Esophagus muscularis mucosa (tissue), 4 donors: ENCODE data around the gene ZCWPW2. TPM values are rescaled to one million over a fixed set of nuclear protein-coding genes. Genes with fewer than 3 reads are reported as not detected.

Source experiments
- DNase-seq: peaks from one replicate; pipeline ENCODE4 v3.0.0-alpha.2; 2017; ENCODE audit errors: extremely low spot score
- H3K27ac ChIP-seq, 4 donors: fragments of 200-600 bp; sonication (generic); replicated peaks in 1 of 4; 1 replicate in 3 of 4; 2 replicates in 1 of 4; pipeline ENCODE4 v1.5.1; 2016 to 2019; ENCODE audit warnings: mild to moderate bottlenecking in 1 of 4
- H3K27me3 ChIP-seq, 4 donors: fragments of 200-600 bp; sonication (generic); one replicate each; pipeline versions ENCODE4 v1.5.1 to v1.6.0; 2016 to 2019
- H3K36me3 ChIP-seq, 4 donors: fragments of 200-600 bp; sonication (generic); one replicate each; pipeline ENCODE4 v1.5.1; 2016 to 2019
- H3K4me1 ChIP-seq, 4 donors: fragments of 200-600 bp; sonication (generic); one replicate each; pipeline ENCODE4 v1.5.1; 2016 to 2019
- H3K4me3 ChIP-seq, 4 donors: fragments of 200-600 bp; sonication (generic); 1 replicate in 2 of 4; 2 replicates in 2 of 4; pipeline ENCODE4 v1.5.1; 2016 to 2019; ENCODE audit warnings: mild to moderate bottlenecking in 4 of 4, moderate library complexity in 1 of 4
- H3K9me3 ChIP-seq, 4 donors: fragments of 200-600 bp; sonication (generic); 1 replicate in 3 of 4; 2 replicates in 1 of 4; pipeline ENCODE4 v1.5.1; 2016 to 2019
- CTCF ChIP-seq, 3 experiments: fragments of 200-600 bp in 2 of 3; fragments of 450-650 bp in 1 of 3; sonication (generic) in 2 of 3; IDR thresholded peaks; one replicate each; pipeline ENCODE4 v1.5.1; 2017 to 2019; ENCODE audit warnings: antibody characterized with exemption in 3 of 3, mild to moderate bottlenecking in 2 of 3, moderate library complexity in 1 of 3
- EP300 ChIP-seq: sonication (generic); formaldehyde crosslinking; IDR thresholded peaks from one replicate; pipeline ENCODE4 v1.6.1; 2017; ENCODE audit warnings: antibody characterized with exemption
- POLR2A ChIP-seq: fragments of 450-650 bp; IDR thresholded peaks from one replicate; pipeline ENCODE4 v1.6.1; 2017; ENCODE audit warnings: antibody characterized with exemption, moderate library complexity, mild to moderate bottlenecking, low read depth
- POLR2AphosphoS5 ChIP-seq, 2 donors: sonication (generic); formaldehyde crosslinking; IDR thresholded peaks; one replicate each; pipeline ENCODE4 v1.6.1; 2017; ENCODE audit warnings: antibody characterized with exemption in 2 of 2
- WGBS: methylation state at CpG from one replicate; pipeline ENCODE4 v1.1.5; 2018; 5-methylcytosine and 5-hydroxymethylcytosine counted together
- intact Hi-C: fragments of 100-400 bp; cut with DNase I; formaldehyde crosslinking; loops from one replicate; pipeline ENCODE4 v1.15.1; 2023
- total RNA-seq, 4 donors: library from RNA; depleted of rRNA; stranded (reverse); fragments of >200 nt; gene quantifications; one replicate each; pipeline versions ENCODE4 v1.1.0 to v1.2.1, GENCODE V29; 2016

Gene ZCWPW2
- total RNA-seq, 4 donors from 2014 or later, result 1.2 to 2.2 (median 1.6) TPM

- Histone ChIP-seq H3K27me3 (peaks cover 0 to 25% (median 0%) of the 10 kb centered on the region in 4 donors), H3K9me3 (no peaks in the 10 kb centered on the region), H3K4me3 (no peak overlapping the region), H3K27ac (no peak overlapping the region), H3K36me3 (no peaks in the 10 kb centered on the region), H3K4me1 (peaks cover 3 to 26% (median 24%) of the 10 kb centered on the region in 4 donors)
- TF ChIP-seq POLR2A (no peak), POLR2AphosphoS5 (IDR thresholded peaks at IDR 0.05) (no peak), EP300 (no peak), CTCF (IDR thresholded peaks at IDR 0.05) (no peak)
- intact Hi-C loops, result no loop called here
- DNase-seq, result no peak
- WGBS, result 85% methylated on average over 5 of the region's 5 CpGs
These were observed 225.5 kb downstream of the ZCWPW2 start for GRCh38 chr3:28574036-28574435.

- DNase-seq, result no peak
- intact Hi-C loops, result no loop called here
- H3K27ac ChIP-seq, result no peak overlapping the region
- peaks cover 3 to 26% (median 24%) of the 10 kb centered on the region in 4 donors for H3K4me1 ChIP-seq
- H3K9me3 ChIP-seq, result no peaks in the 10 kb centered on the region
- 3% methylated on average over 33 of the region's 55 CpGs for WGBS
- H3K27me3 ChIP-seq, result peaks cover 0 to 25% (median 0%) of the 10 kb centered on the region in 4 donors
- TF ChIP-seq EP300, result no peak
- TF ChIP-seq CTCF (IDR thresholded peaks at IDR 0.05), result no peak
- TF ChIP-seq POLR2A, result no peak
- TF ChIP-seq POLR2AphosphoS5 (IDR thresholded peaks at IDR 0.05), result no peak
- H3K4me3 ChIP-seq, result peak overlapping the region; percentile 56 to 69 (median 60)
- H3K36me3 ChIP-seq, result no peaks in the 10 kb centered on the region
These were observed 226.7 kb downstream of the ZCWPW2 start for GRCh38 chr3:28575100-28575745.

Other genes starting within 250 kb of the ZCWPW2 start
- 10 to 100 TPM in 3 of 4 donors, 1 to 10 TPM in 1; 9.1 to 20.3 (median 15.0) TPM for gene CMC1, start 107.1 kb upstream of the ZCWPW2 start, total RNA-seq
- 10 to 100 TPM; 40.0 to 71.9 (median 56.5) TPM for gene AZI2, start 103 bp downstream of the ZCWPW2 start, total RNA-seq